GM18870 (cell line): ENCODE results near the gene SNX14.

Experiments
- ATAC-seq: cut with Tn5 transposase; IDR thresholded peaks from one replicate; pipeline ENCODE4 v1.9.1; 2021; ENCODE audit warnings: moderate library complexity; ENCODE audit not compliant: unreplicated experiment

SNX14 gene

GRCh38 chr6:85464722-85465150 lies 128.9 kb downstream of the SNX14 start:
- no peak for ATAC-seq

- ATAC-seq, result no peak
Observed at GRCh38 chr6:85464260-85464644, 129.4 kb downstream of the SNX14 start.

GRCh38 chr6:85463621-85464259 lies 129.9 kb downstream of the SNX14 start:
- no peak for ATAC-seq

GRCh38 chr6:85462673-85463072 lies 131.0 kb downstream of the SNX14 start:
- ATAC-seq, result no peak

GRCh38 chr6:85461798-85462170 lies 131.9 kb downstream of the SNX14 start:
- no peak for ATAC-seq

- ATAC-seq, result peak; percentile 81
Observed at GRCh38 chr6:85460921-85461797, 132.5 kb downstream of the SNX14 start.

- ATAC-seq, result no peak
Observed at GRCh38 chr6:85460154-85460920, 133.3 kb downstream of the SNX14 start.

GRCh38 chr6:85459224-85459901 lies 134.3 kb downstream of the SNX14 start:
- ATAC-seq, result no peak

- no peak for ATAC-seq
Observed at GRCh38 chr6:85458782-85459181, 134.9 kb downstream of the SNX14 start.

- no peak for ATAC-seq
Observed at GRCh38 chr6:85458184-85458583, 135.5 kb downstream of the SNX14 start.

GRCh38 chr6:85456782-85457181 lies 136.9 kb downstream of the SNX14 start:
- no peak for ATAC-seq
